GM10266 (cell line): ENCODE data around the gene SEPSECS.

Experiments used
- DNase-seq: peaks from one replicate; pipeline ENCODE4 v3.0.0; 2012; ENCODE audit errors: extremely low spot score
- CTCF ChIP-seq: IDR thresholded peaks from 2 replicates; pipeline ENCODE4 v1.5.1; 2012; ENCODE audit warnings: mild to moderate bottlenecking, low read depth; ENCODE audit not compliant: control insufficient read depth, insufficient read depth; ENCODE audit errors: missing control alignments

The SEPSECS gene

GRCh38 chr4:25169446-25169845 lies 9.2 kb upstream of the SEPSECS start:
- TF ChIP-seq CTCF, result no peak
- DNase-seq, result no peak

- no peak for TF ChIP-seq CTCF
- DNase-seq, result no peak
These were observed 5.7 kb upstream of the SEPSECS start for GRCh38 chr4:25165916-25166315.

DNA sequence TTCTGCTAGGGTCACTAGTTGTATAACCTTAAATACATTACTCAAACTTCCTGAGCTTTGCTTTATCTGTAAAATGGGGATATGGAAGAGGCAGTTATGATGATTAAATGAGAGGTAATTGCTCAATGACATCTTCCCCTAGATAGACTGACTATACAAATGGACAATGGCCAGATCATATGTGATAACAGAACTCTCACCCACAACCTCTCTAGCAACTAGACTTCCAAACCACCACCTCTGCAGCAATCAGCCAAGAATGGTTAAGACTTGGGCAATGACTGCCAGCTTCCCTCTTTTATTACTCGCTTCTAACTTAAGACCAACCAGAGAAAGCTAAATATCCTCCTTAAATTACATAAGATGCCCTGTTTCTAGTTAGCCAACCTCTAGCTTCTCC lies 2.9 kb upstream of the SEPSECS start:
- DNase-seq, result no peak
- TF ChIP-seq CTCF, result no peak

GRCh38 chr4:25162566-25162965 lies 2.3 kb upstream of the SEPSECS start:
- no peak for DNase-seq
- TF ChIP-seq CTCF, result no peak

- DNase-seq, result no peak
- TF ChIP-seq CTCF, result no peak
These were observed 1.3 kb upstream of the SEPSECS start for GRCh38 chr4:25161593-25161950.

DNA sequence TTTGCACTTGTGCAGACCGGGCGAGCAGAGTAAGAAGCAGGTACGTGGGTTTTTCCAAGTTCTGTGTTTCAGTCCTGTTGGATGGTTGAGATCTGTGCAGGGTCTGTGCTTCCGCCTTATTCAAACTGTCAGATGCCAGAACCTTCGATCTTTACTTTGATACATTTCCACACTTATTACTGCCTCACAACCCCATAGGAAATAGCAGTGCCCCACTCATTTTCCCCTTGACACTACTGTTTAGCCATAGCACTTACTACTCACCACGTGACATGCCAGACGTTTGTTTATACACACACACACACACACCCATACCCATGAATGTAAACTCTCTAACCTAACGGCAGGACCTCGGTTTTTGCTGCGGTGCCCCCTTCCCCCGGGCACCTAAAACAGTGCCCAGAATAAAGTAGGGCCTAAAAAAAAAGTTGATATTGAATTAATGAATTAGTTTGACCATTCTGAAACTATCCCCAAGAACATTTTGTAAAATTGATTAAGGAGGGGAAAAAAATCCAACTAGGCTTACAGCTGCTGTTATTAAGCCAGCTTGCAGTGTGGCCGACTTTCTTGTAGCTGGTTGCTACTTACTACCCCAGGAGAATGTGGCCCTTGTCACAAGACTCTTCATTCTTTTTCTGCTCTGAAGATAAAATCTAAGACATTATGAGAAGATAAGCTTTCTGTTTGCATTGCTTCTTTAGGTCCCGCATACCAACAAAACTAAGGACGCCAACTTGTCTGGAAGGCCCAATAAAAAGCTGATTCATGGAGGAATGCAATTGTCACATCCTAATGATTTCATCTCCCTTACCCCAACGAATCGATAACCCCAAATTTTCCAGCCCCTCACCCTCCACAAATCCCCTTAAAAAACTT lies 704 bp upstream of the SEPSECS start:
- DNase-seq, result no peak
- TF ChIP-seq CTCF, result no peak

DNA sequence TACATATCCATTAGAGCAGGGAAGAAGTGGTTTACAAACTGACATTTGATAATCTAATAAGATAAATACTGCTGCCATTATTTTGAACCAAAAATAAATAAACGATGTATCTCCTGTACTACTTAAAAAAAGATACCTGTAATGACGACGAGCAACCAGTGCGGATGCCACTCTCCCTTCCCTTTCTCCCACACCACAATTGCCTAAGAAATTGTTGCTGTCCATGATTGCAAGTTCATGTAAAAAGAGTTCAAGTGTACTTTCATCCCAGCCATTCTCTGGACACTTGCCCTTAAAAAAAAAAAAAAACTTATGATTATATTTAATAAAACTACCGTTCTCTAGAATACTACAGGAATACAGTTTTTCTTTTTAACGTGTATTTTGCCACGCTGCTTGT lies 1.4 kb downstream of the SEPSECS start:
- no peak for DNase-seq
- TF ChIP-seq CTCF, result no peak
